ENCODE results near the gene RNF168.

DNA sequence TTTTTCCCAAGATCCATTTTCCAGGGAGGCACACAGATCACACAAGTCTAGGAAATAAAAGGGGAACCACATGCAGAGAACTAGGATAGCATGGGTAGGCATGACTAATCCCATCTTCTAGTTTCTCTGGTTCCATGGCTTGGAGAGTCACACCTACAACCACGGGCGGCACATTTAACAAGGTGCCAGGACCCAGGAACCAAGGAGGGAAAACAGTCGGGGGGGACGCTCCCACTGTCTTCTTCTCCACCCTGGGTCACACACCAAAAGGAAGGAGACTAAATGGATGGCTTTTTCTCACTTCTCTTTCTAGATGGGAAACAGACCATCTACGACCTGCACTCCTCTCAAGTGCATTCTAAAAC, 16.1 kb upstream of the RNF168 start:
- TF ChIP-seq, protein P1, sequence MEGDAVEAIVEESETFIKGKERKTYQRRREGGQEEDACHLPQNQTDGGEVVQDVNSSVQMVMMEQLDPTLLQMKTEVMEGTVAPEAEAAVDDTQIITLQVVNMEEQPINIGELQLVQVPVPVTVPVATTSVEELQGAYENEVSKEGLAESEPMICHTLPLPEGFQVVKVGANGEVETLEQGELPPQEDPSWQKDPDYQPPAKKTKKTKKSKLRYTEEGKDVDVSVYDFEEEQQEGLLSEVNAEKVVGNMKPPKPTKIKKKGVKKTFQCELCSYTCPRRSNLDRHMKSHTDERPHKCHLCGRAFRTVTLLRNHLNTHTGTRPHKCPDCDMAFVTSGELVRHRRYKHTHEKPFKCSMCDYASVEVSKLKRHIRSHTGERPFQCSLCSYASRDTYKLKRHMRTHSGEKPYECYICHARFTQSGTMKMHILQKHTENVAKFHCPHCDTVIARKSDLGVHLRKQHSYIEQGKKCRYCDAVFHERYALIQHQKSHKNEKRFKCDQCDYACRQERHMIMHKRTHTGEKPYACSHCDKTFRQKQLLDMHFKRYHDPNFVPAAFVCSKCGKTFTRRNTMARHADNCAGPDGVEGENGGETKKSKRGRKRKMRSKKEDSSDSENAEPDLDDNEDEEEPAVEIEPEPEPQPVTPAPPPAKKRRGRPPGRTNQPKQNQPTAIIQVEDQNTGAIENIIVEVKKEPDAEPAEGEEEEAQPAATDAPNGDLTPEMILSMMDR (IDR thresholded peaks at IDR 0.05): no peak
- no peak for TF ChIP-seq POLR2AphosphoS5 (IDR thresholded peaks at IDR 0.05)
- TF ChIP-seq POLR2A (IDR thresholded peaks at IDR 0.05): no peak
- no peak for TF ChIP-seq EP300 (IDR thresholded peaks at IDR 0.05)
